Prostate gland (tissue), 2 donors: ENCODE data around the gene GPR146. TPM values are rescaled to one million over a fixed set of nuclear protein-coding genes. Genes with fewer than 3 reads are reported as not detected.

Experiments
- DNase-seq: peaks from one replicate; pipeline ENCODE4 v3.0.0-alpha.2; 2019; ENCODE audit warnings: low spot score
- H3K27ac ChIP-seq, 2 donors: fragments of 200-600 bp; sonication (generic); 2 replicates each; pipeline ENCODE4 v1.5.1; 2017 to 2019
- H3K27me3 ChIP-seq: fragments of 200-600 bp; sonication (generic); replicated peaks from 2 replicates; pipeline ENCODE4 v1.5.1; 2019; ENCODE audit not compliant: insufficient read depth
- H3K36me3 ChIP-seq, 2 donors: fragments of 200-600 bp; sonication (generic); 1 replicate in 1 of 2; 2 replicates in 1 of 2; pipeline versions ENCODE4 v1.5.1 to v1.8.1; 2017 to 2019
- H3K4me1 ChIP-seq: fragments of 200-600 bp; sonication (generic); replicated peaks from 2 replicates; pipeline ENCODE4 v1.5.1; 2019
- H3K4me3 ChIP-seq, 2 donors: fragments of 200-600 bp; sonication (generic); 2 replicates each; pipeline ENCODE4 v1.5.1; 2017 to 2019
- H3K9me3 ChIP-seq: fragments of 200-600 bp; sonication (generic); 2 replicates; pipeline ENCODE4 v1.5.1; 2017
- POLR2A ChIP-seq: fragments of 450-650 bp; IDR thresholded peaks from one replicate; pipeline ENCODE4 v1.6.1; 2016; ENCODE audit warnings: antibody characterized with exemption, mild to moderate bottlenecking
- POLR2AphosphoS5 ChIP-seq: sonication (generic); formaldehyde crosslinking; IDR thresholded peaks from one replicate; pipeline ENCODE4 v1.6.1; 2017; ENCODE audit warnings: antibody characterized with exemption
- WGBS: methylation state at CpG from one replicate; pipeline ENCODE4 v1.1.5; 2018; 5-methylcytosine and 5-hydroxymethylcytosine counted together
- intact Hi-C: fragments of 100-400 bp; cut with DNase I; formaldehyde crosslinking; loops from one replicate; pipeline ENCODE4 v1.14.2; 2022
- total RNA-seq, 2 donors: library from RNA; depleted of rRNA; stranded (reverse); fragments of >200 nt; gene quantifications; one replicate each; pipeline ENCODE4 v1.1.0, GENCODE V29; 2016
- TF ChIP-seq, protein P1 (sequence below), 4 experiments: fragments of 200-600 bp in 2 of 4; fragments of 450-650 bp in 2 of 4; sonication (generic) in 2 of 4; IDR thresholded peaks; 1 replicate in 3 of 4; 2 replicates in 1 of 4; pipeline ENCODE4 v1.5.1; 2016 to 2019; ENCODE audit warnings: antibody characterized with exemption in 4 of 4, mild to moderate bottlenecking in 2 of 4, moderate library complexity in 2 of 4

Gene GPR146
- total RNA-seq, 2 donors from 2014 or later = 6.1 to 25.9 TPM

DNA sequence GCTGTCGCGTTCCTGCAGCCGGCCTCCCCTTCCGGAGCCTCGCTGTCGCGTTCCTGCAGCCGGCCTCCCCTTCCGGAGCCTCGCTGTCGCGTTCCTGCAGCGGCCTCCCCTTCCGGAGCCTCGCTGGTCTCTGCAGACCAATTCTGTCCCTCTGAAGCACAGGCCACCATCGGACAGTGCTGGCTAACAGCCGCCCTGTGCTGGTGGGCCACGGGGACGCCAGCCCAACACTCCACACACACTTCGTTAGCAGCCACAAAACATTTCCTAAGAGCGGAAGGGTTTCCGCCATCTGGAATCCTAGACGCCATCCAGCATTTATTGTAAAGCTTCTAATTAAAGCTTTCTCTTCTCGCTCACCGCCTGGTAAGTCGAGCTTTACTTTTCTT, 54.8 kb downstream of the GPR146 start:
- Histone ChIP-seq H3K4me3 (no peak overlapping the region), H3K27me3 (no peaks in the 10 kb centered on the region), H3K4me1 (peaks cover 14% of the 10 kb centered on the region), H3K36me3 (no peaks in the 10 kb centered on the region), H3K9me3 (no peaks in the 10 kb centered on the region), H3K27ac (no peak overlapping the region)
- no peak for DNase-seq
- WGBS = 97% methylated on average over 26 of the region's 26 CpGs
- TF ChIP-seq POLR2A (no peak), POLR2AphosphoS5 (no peak)
- TF ChIP-seq, protein P1, sequence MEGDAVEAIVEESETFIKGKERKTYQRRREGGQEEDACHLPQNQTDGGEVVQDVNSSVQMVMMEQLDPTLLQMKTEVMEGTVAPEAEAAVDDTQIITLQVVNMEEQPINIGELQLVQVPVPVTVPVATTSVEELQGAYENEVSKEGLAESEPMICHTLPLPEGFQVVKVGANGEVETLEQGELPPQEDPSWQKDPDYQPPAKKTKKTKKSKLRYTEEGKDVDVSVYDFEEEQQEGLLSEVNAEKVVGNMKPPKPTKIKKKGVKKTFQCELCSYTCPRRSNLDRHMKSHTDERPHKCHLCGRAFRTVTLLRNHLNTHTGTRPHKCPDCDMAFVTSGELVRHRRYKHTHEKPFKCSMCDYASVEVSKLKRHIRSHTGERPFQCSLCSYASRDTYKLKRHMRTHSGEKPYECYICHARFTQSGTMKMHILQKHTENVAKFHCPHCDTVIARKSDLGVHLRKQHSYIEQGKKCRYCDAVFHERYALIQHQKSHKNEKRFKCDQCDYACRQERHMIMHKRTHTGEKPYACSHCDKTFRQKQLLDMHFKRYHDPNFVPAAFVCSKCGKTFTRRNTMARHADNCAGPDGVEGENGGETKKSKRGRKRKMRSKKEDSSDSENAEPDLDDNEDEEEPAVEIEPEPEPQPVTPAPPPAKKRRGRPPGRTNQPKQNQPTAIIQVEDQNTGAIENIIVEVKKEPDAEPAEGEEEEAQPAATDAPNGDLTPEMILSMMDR (IDR thresholded peaks at IDR 0.05) = no peak
- intact Hi-C loops = no loop called here

DNA sequence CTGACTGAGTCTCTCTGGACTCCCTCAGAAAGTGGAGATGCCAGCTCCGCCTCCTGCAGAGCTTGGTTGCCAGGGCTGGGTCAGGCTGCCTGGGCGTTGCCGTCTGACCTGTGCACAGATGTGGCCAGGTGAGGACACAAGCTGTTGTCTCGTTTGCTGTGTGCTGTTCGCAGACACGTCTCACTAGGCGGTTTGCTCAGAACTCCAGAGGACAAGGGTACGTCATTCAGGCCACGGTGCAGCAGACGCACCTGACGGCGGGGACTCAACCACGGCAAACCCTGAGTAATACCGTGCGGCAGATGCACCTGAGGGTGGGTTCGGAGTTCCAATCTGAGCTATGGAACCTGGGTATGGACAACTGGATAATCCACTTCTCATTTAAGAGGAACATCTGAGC, 55.3 kb downstream of the GPR146 start:
- peaks cover 12% of the 10 kb centered on the region for H3K4me1 ChIP-seq
- H3K4me3 ChIP-seq = no peak overlapping the region
- no peak for DNase-seq
- 94% methylated on average over 16 of the region's 16 CpGs for WGBS
- intact Hi-C loops = no loop called here
- TF ChIP-seq POLR2A = no peak
- TF ChIP-seq, protein P1 (IDR thresholded peaks at IDR 0.05) = no peak
- TF ChIP-seq POLR2AphosphoS5 = no peak
- H3K36me3 ChIP-seq = no peaks in the 10 kb centered on the region
- no peak overlapping the region for H3K27ac ChIP-seq
- H3K27me3 ChIP-seq = no peaks in the 10 kb centered on the region
- H3K9me3 ChIP-seq = no peaks in the 10 kb centered on the region

DNA sequence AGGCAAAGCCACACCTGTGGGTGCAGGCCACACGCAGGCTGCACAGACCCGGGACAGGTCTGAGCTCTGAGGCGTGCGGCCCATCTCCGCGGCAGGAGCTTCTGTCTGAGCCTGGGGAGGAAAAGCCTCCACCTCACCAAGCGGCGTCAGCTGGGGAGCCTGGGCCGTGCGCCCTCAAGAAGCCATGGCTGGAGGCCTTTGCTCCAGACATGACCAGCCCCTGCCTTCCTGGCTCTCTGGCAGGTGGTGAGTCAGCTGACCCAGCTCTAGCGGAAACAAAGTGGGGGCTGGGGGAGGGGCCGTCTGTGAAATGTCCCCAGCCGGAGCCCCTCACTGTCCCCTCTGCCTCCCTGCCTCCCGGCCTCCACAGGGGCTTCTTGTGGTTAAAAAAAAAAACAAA, 56.0 kb downstream of the GPR146 start:
- no peak for TF ChIP-seq POLR2A
- TF ChIP-seq POLR2AphosphoS5 = no peak
- TF ChIP-seq, protein P1 (IDR thresholded peaks at IDR 0.05) = no peak
- WGBS = 91% methylated on average over 12 of the region's 14 CpGs

DNA sequence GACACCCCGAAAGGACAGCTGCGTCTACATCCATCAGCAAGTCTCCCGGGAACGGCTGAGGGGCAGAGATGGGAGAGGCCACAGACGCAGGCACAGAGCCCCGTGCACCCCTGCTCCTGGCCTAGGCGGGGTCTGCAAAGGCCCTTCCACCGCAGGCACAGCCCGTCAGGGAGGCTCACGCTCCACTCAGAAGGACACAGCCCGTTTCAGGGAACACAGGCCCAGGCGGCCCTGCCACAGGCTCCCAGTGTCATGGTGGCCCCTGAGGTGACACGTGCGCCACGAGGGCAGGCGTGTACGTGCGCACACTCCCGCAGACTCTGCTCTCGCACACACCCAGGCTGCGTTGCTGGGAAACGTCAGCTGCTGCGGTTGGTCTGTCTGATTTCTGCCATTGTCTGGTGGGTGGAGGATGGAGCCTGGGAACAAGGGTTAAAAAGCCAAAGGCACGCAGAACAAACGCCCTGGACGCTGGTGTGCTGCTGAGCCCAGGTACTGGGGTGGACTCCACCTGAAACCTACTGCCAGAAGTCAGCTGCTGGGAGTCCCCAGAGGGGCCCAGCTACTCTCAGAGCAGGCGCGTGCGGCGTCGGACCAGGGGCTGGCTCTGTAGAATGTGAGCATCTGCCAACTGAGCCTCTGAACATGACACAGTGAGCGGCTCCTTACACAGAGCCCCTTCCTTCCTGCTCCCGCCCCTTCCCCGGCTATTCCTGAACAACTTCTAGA, 56.7 kb downstream of the GPR146 start:
- H3K9me3 ChIP-seq = no peaks in the 10 kb centered on the region
- WGBS = 82% methylated on average over 34 of the region's 34 CpGs
- no peak overlapping the region for H3K27ac ChIP-seq
- no peak overlapping the region for H3K4me3 ChIP-seq
- no peak for TF ChIP-seq POLR2A
- TF ChIP-seq, protein P1 (IDR thresholded peaks at IDR 0.05) = no peak
- no peak for TF ChIP-seq POLR2AphosphoS5
- intact Hi-C loops = no loop called here
- H3K27me3 ChIP-seq = no peaks in the 10 kb centered on the region
- DNase-seq = no peak
- H3K4me1 ChIP-seq = peaks cover 8% of the 10 kb centered on the region
- H3K36me3 ChIP-seq = no peaks in the 10 kb centered on the region

More for the DNA sequence above, 56.0 kb downstream of the GPR146 start:
- no peaks in the 10 kb centered on the region for H3K36me3 ChIP-seq
- H3K27me3 ChIP-seq = no peaks in the 10 kb centered on the region
- H3K4me3 ChIP-seq = no peak overlapping the region
- DNase-seq = no peak
- no peak overlapping the region for H3K27ac ChIP-seq
- peaks cover 9% of the 10 kb centered on the region for H3K4me1 ChIP-seq
- H3K9me3 ChIP-seq = no peaks in the 10 kb centered on the region
- intact Hi-C loops = no loop called here
